Body of pancreas (tissue), 4 donors: ENCODE measurements around the gene C2orf74.

Experiments
- POLR2A ChIP-seq, 3 donors: fragments of 450-650 bp; IDR thresholded peaks; one replicate each; pipeline ENCODE4 v1.6.1; 2016; ENCODE audit warnings: antibody characterized with exemption in 3 of 3, mild to moderate bottlenecking in 2 of 3
- TF ChIP-seq, protein P1 (sequence below), 7 experiments: fragments of 450-650 bp in 4 of 7; fragments of 200-600 bp in 3 of 7; sonication (generic) in 3 of 7; IDR thresholded peaks; one replicate each; pipeline ENCODE4 v1.5.1; 2016 to 2019; ENCODE audit warnings: antibody characterized with exemption in 7 of 7

DNA sequence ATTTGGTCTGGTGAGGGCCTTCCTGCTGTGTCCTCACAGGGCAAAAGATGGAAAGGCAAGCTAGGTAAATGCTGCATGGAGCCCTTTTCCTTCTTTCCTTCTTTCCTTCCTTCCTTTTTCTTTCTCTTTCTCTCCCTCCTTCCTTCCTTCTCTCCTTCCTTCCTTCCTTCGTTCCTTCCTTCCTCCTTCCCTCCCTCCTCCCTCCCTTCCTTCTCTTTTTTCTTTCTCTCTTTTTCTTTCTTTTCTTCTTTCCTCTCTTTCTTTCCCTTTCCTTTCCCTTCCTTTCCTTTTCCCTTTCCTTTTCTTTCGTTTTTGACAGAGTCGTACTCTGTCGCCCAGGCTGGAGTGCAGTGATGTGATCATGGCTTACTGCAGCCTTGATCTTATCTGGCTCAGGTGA, 23.1 kb upstream of the C2orf74 start:
- no peak for TF ChIP-seq POLR2A (IDR thresholded peaks at IDR 0.05)
- TF ChIP-seq, protein P1, sequence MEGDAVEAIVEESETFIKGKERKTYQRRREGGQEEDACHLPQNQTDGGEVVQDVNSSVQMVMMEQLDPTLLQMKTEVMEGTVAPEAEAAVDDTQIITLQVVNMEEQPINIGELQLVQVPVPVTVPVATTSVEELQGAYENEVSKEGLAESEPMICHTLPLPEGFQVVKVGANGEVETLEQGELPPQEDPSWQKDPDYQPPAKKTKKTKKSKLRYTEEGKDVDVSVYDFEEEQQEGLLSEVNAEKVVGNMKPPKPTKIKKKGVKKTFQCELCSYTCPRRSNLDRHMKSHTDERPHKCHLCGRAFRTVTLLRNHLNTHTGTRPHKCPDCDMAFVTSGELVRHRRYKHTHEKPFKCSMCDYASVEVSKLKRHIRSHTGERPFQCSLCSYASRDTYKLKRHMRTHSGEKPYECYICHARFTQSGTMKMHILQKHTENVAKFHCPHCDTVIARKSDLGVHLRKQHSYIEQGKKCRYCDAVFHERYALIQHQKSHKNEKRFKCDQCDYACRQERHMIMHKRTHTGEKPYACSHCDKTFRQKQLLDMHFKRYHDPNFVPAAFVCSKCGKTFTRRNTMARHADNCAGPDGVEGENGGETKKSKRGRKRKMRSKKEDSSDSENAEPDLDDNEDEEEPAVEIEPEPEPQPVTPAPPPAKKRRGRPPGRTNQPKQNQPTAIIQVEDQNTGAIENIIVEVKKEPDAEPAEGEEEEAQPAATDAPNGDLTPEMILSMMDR (IDR thresholded peaks at IDR 0.05) = no peak
